Stimulated activated CD4-positive, alpha-beta T cell treated with anti-CD3 and anti-CD28 coated beads, TNF-alpha, amount 100 ng/mL, for 1 hour (primary cell): Measurements from ENCODE around the gene SLC25A3.
"Not testable (repeated sequence)": the region's sequence is repeated elsewhere in the genome, so short reads cannot be mapped to it uniquely, and the experiment has no call there.

Experiments used
- DNase-seq, 3 donors: peaks; one replicate each; pipeline ENCODE4 v3.0.0-alpha.2; 2020; ENCODE audit warnings: low read depth in 3 of 3, low spot score in 1 of 3

SLC25A3 gene

GRCh38 chr12:98594050-98594835 is 757 bp downstream of the SLC25A3 start:
- DNase-seq, result no peak

- DNase-seq, result no peak
Measured at GRCh38 chr12:98595243-98595988, 1.9 kb downstream of the SLC25A3 start.

- not testable (repeated sequence) for DNase-seq
Measured at GRCh38 chr12:98597313-98597712, 3.8 kb downstream of the SLC25A3 start.

GRCh38 chr12:98601924-98602323 is 8.4 kb downstream of the SLC25A3 start:
- no peak for DNase-seq

GRCh38 chr12:98606359-98606988 is 13.0 kb downstream of the SLC25A3 start:
- DNase-seq, result no peak

GRCh38 chr12:98610596-98610995 is 17.1 kb downstream of the SLC25A3 start:
- no peak for DNase-seq

GRCh38 chr12:98612696-98613334 is 19.3 kb downstream of the SLC25A3 start:
- no peak for DNase-seq

- DNase-seq, result no peak
Measured at GRCh38 chr12:98618952-98619351, 25.5 kb downstream of the SLC25A3 start.

GRCh38 chr12:98635657-98636323 is 42.3 kb downstream of the SLC25A3 start:
- DNase-seq, result no peak

GRCh38 chr12:98637068-98637467 is 43.6 kb downstream of the SLC25A3 start:
- DNase-seq, result no peak

GRCh38 chr12:98638009-98638408 is 44.5 kb downstream of the SLC25A3 start:
- DNase-seq, result no peak

GRCh38 chr12:98639491-98639890 is 46.0 kb downstream of the SLC25A3 start:
- DNase-seq, result no peak

- DNase-seq, result not testable (repeated sequence)
Measured at GRCh38 chr12:98642801-98643200, 49.3 kb downstream of the SLC25A3 start.

GRCh38 chr12:98644433-98644711 is 50.9 kb downstream of the SLC25A3 start:
- peak in 1 of 3 donors; percentile 13 for DNase-seq

- peak; percentile 85 to 95 (median 88) for DNase-seq
Measured at GRCh38 chr12:98644712-98645571, 51.5 kb downstream of the SLC25A3 start, which contains the start of the genes APAF1 and IKBIP. APAF1 (plus strand) TSS chr12:98645290; CDS start chr12:98648360, 3,070 bp downstream. IKBIP (minus strand) TSS chr12:98644788; CDS start chr12:98644701, 87 bp downstream.

GRCh38 chr12:98645572-98646067 is 52.1 kb downstream of the SLC25A3 start:
- no peak for DNase-seq

- no peak for DNase-seq
Measured at GRCh38 chr12:98646294-98647090, 53.0 kb downstream of the SLC25A3 start.

GRCh38 chr12:98651328-98651727 is 57.8 kb downstream of the SLC25A3 start:
- no peak for DNase-seq
